Measurements from ENCODE around the gene C20orf144. TPM values are rescaled to one million over a fixed set of nuclear protein-coding genes. Genes with fewer than 3 reads are reported as not detected.

Gene C20orf144
- total and polyA plus RNA-seq, 9 of the 15 experiments (the other 6 are each of a cell fraction or from before 2014, with no cell fraction given): 0.04 to 0.23 (median 0.11) TPM; not detected in 2

DNA sequence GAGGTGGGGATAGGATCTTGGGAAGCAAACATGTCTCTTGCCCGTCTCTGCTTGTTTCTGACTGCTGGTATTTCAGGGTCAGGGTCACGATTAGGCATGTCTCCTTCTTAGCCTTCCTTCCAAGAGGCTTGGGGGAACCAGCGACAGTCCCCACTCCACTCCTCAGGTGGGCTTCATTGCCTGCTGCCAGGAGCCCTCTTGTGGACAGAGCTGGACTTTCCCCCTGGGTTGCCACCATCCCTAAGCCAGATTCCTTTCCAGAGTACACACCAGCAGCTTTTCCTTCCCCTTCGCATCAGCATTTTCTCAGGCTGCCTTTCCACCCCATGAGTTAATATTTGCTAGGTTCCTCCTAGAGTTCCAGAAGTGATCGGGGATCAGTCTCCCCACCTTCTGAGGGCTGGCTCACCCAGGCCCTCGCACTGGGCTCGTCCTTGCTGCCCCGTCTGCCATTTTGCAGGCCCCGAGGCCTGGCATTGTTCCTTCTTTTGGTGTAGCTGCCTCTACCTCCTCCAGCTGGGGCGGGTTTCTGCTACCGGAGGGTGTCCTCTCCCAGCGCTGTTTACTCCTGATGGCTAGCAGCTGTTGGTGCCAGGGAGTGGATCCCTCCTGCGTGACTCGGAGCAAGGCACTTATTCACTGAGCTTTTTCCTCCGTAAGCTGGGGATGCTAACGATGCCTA is 8.8 kb upstream of the C20orf144 start (continued):
- TF ChIP-seq HLTF (IDR thresholded peaks at IDR 0.05) (no peak), CXXC5 (CRISPR knock-in tag; IDR thresholded peaks at IDR 0.05) (no peak), ZNF586 (CRISPR knock-in tag; conservative IDR thresholded peaks at IDR 0.05) (no peak), CHD2 (IDR thresholded peaks at IDR 0.05; ENCODE audit: low read depth, low read length) (no peak), MAFK (IDR thresholded peaks at IDR 0.05; ENCODE audit: low read length) (peak; percentile 15; the same call in 1 of the 2 replicates), CCNT2 (IDR thresholded peaks at IDR 0.05; ENCODE audit: borderline replicate concordance, extremely low read depth, insufficient read length, low read depth, low read length) (peak; percentile 41), POLR3A (IDR thresholded peaks at IDR 0.05; ENCODE audit: borderline replicate concordance, extremely low read depth, insufficient read depth, insufficient read length) (no peak), PTTG1 (tag; IDR thresholded peaks at IDR 0.05; ENCODE audit: low read depth) (no peak), MYNN (IDR thresholded peaks at IDR 0.05) (peak; percentile 46; the same call in 1 of the 2 replicates), MYNN (CRISPR knock-in tag; IDR thresholded peaks at IDR 0.05) (no peak), STAT5A (IDR thresholded peaks at IDR 0.05; ENCODE audit: borderline replicate concordance, low read length) (no peak), FIP1L1 (IDR thresholded peaks at IDR 0.05; ENCODE audit: low read depth, low read length, poor library complexity, severe bottlenecking) (no peak), MED1 (CRISPR knock-in tag; IDR thresholded peaks at IDR 0.05; ENCODE audit: borderline replicate concordance) (no peak), MYBL2 (IDR thresholded peaks at IDR 0.05; ENCODE audit: low read depth) (no peak), MYBL2 (CRISPR knock-in tag; IDR thresholded peaks at IDR 0.05; ENCODE audit: borderline replicate concordance) (no peak), ZNF354B (CRISPR knock-in tag; IDR thresholded peaks at IDR 0.05) (no peak), ZC3H8 (IDR thresholded peaks at IDR 0.05) (no peak), SREBF2 (CRISPR knock-in tag; IDR thresholded peaks at IDR 0.05) (no peak), MEF2A (IDR thresholded peaks at IDR 0.05; ENCODE audit: control insufficient read depth, low read depth, low read length) (no peak), RAD21 (CRISPR knock-in tag; conservative IDR thresholded peaks at IDR 0.05 in 1 of 2, IDR thresholded peaks at IDR 0.05 in 1 of 2) (peak; percentile 48 to 90; a peak in 3 of 4 replicates)
- TF ChIP-seq, protein P1, sequence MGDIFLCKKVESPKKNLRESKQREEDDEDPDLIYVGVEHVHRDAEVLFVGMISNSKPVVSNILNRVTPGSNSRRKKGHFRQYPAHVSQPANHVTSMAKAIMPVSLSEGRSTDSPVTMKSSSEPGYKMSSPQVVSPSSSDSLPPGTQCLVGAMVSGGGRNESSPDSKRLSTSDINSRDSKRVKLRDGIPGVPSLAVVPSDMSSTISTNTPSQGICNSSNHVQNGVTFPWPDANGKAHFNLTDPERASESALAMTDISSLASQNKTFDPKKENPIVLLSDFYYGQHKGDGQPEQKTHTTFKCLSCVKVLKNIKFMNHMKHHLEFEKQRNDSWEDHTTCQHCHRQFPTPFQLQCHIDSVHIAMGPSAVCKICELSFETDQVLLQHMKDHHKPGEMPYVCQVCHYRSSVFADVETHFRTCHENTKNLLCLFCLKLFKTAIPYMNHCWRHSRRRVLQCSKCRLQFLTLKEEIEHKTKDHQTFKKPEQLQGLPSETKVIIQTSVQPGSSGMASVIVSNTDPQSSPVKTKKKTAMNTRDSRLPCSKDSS (IDR thresholded peaks at IDR 0.05; ENCODE audit: low read depth, partially characterized antibody): no peak
- TF ChIP-seq, protein P2, sequence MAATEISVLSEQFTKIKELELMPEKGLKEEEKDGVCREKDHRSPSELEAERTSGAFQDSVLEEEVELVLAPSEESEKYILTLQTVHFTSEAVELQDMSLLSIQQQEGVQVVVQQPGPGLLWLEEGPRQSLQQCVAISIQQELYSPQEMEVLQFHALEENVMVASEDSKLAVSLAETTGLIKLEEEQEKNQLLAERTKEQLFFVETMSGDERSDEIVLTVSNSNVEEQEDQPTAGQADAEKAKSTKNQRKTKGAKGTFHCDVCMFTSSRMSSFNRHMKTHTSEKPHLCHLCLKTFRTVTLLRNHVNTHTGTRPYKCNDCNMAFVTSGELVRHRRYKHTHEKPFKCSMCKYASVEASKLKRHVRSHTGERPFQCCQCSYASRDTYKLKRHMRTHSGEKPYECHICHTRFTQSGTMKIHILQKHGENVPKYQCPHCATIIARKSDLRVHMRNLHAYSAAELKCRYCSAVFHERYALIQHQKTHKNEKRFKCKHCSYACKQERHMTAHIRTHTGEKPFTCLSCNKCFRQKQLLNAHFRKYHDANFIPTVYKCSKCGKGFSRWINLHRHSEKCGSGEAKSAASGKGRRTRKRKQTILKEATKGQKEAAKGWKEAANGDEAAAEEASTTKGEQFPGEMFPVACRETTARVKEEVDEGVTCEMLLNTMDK (IDR thresholded peaks at IDR 0.05; ENCODE audit: borderline replicate concordance, insufficient read depth, low read depth, low read length, poor library complexity, severe bottlenecking): peak; percentile 44
- TF ChIP-seq, protein P3, sequence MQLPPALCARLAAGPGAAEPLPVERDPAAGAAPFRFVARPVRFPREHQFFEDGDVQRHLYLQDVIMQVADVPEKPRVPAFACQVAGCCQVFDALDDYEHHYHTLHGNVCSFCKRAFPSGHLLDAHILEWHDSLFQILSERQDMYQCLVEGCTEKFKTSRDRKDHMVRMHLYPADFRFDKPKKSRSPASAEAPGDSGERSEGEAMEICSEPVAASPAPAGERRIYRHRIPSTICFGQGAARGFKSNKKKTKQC (CRISPR knock-in tag; IDR thresholded peaks at IDR 0.05): no peak
- TF ChIP-seq, protein P4, sequence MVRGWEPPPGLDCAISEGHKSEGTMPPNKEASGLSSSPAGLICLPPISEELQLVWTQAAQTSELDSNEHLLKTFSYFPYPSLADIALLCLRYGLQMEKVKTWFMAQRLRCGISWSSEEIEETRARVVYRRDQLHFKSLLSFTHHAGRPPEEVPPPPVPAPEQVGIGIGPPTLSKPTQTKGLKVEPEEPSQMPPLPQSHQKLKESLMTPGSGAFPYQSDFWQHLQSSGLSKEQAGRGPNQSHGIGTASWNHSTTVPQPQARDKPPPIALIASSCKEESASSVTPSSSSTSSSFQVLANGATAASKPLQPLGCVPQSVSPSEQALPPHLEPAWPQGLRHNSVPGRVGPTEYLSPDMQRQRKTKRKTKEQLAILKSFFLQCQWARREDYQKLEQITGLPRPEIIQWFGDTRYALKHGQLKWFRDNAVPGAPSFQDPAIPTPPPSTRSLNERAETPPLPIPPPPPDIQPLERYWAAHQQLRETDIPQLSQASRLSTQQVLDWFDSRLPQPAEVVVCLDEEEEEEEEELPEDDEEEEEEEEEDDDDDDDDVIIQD (CRISPR knock-in tag; IDR thresholded peaks at IDR 0.05): no peak

Measured in K562 (cell line).